ENCODE results near the gene KCTD7. TPM values are rescaled to one million over a fixed set of nuclear protein-coding genes. Genes with fewer than 3 reads are reported as not detected.
"Not testable (repeated sequence)": the region's sequence is repeated elsewhere in the genome, so short reads cannot be mapped to it uniquely, and the experiment has no call there.

The KCTD7 gene
- total RNA-seq, 1 donor from 2014 or later = 48.5 TPM

DNA sequence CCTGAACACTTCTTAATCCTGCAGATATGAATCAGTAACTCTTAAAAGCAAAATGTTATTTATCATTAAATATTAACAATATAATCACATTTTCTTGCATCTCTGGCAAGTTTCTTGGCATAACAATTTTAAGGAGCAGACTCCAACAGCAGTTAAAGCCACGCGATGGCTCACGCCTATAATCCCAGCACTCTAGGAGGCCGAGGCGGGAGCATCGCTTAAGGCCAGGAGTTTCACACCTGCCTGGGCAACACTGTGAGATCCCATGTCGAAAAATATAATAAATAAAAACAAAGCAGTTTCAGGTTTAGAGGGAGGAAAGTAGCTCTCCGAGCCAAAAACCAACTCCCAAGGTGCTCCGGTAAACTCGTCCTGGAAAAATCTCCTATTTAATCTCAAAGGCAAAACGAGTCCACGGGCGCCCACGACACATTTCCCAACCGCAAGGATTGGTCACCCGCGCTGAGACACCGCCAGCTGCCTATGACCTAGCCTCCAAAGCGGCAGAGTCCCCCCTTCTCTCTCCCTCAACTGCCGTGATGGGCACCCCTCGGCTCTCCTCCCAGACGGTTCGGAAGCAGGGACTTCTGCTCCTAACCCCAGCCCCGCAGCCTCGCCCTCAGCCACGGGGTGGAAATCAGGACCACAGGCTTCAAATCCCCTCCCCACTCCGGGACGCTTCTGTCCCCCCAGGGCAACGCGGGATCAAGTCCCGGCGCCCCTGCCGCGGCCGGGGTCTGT is 37.5 kb upstream of the KCTD7 start:
- not testable (repeated sequence) for H3K27me3 Mint-ChIP-seq (ENCODE audit: unreplicated experiment); H3K36me3 Mint-ChIP-seq (ENCODE audit: unreplicated experiment); H3K9me3 Mint-ChIP-seq (ENCODE audit: unreplicated experiment)
- Mint-ChIP-seq H3K4me1 (ENCODE audit: low read depth, unreplicated experiment) (peaks cover 18% of the 10 kb centered on the region), H3K27ac (ENCODE audit: unreplicated experiment) (peak overlapping the region; percentile 88), H3K4me3 (ENCODE audit: unreplicated experiment) (peak overlapping the region; percentile 95)
- peak; percentile 41 for DNase-seq

DNA sequence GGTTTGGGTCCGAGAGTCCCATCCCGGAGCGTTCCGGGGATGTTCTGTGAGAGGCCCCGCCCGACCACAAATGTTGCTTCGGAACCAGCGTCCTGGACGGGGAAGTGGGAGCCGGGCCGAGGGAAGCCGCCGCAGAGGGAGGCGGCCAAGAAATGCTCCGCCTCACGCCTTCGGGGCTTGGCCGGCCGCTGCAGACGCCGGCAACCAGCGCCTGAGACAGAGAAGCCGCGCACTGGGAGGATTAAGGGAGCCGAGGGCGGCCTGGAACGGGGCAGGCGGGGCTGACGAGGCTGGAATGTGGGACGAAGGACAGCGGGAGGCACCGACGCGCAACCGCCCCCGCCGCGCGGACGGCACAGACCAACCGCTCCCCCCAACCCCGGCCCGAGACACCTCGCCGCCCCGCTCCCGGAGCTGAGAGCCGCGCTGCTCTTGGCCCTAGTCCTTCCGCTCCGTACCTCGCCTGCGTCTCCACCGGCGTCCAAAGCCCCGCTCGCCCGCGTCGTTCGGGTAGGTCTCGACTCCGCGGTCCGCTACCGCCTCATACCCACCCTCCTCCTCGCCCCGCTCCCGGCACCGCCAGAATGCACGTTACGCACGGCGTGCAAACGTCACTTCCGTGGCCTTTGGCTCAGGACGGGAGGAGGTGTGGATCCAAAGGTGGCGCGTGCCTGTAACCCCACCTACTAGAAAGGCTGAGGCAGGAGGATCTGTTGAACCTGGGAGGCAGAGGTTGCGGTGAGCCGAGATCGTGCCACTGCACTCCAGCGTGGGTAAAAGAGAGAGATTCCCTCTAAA is 36.7 kb upstream of the KCTD7 start:
- peaks cover 18% of the 10 kb centered on the region for H3K4me1 Mint-ChIP-seq (ENCODE audit: low read depth, unreplicated experiment)
- DNase-seq = peak; percentile 90
- no peaks in the 10 kb centered on the region for H3K36me3 Mint-ChIP-seq (ENCODE audit: unreplicated experiment)
- H3K9me3 Mint-ChIP-seq (ENCODE audit: unreplicated experiment) = peaks cover 8% of the 10 kb centered on the region
- H3K27me3 Mint-ChIP-seq (ENCODE audit: unreplicated experiment) = peaks cover 6% of the 10 kb centered on the region
- peak overlapping the region; percentile 88 for H3K27ac Mint-ChIP-seq (ENCODE audit: unreplicated experiment)
- TF ChIP-seq, protein P1, sequence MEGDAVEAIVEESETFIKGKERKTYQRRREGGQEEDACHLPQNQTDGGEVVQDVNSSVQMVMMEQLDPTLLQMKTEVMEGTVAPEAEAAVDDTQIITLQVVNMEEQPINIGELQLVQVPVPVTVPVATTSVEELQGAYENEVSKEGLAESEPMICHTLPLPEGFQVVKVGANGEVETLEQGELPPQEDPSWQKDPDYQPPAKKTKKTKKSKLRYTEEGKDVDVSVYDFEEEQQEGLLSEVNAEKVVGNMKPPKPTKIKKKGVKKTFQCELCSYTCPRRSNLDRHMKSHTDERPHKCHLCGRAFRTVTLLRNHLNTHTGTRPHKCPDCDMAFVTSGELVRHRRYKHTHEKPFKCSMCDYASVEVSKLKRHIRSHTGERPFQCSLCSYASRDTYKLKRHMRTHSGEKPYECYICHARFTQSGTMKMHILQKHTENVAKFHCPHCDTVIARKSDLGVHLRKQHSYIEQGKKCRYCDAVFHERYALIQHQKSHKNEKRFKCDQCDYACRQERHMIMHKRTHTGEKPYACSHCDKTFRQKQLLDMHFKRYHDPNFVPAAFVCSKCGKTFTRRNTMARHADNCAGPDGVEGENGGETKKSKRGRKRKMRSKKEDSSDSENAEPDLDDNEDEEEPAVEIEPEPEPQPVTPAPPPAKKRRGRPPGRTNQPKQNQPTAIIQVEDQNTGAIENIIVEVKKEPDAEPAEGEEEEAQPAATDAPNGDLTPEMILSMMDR (IDR thresholded peaks at IDR 0.05; ENCODE audit: partially characterized antibody, unreplicated experiment) = no peak
- H3K4me3 Mint-ChIP-seq (ENCODE audit: unreplicated experiment) = peak overlapping the region; percentile 95

DNA sequence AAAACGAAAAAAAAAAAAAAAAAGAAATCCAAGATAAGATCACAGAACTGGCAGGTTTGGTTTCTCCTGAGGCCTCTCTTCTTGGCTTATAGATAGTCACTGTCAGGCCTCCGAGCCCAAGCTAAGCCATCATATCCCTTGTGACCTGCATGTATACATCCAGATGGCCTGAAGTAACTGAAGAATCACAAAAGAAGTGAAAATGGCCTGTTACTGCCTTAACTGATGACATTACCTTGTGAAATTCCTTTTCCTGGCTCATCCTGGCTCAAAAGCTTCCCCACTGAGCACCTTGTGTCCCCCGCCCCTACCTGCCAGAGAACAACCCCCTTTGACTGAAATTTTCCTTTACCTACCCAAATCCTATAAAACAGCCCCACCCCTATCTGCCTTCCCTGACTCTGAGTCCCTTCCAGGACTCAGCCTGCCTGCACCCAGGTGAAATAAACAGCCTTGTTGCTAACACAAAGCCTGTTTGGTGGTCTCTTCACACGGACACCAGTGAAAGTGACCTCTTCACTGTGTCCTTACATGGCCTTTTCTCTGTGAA is 36.0 kb upstream of the KCTD7 start:
- H3K36me3 Mint-ChIP-seq (ENCODE audit: unreplicated experiment); H3K27me3 Mint-ChIP-seq (ENCODE audit: unreplicated experiment); DNase-seq; H3K9me3 Mint-ChIP-seq (ENCODE audit: unreplicated experiment): not testable (repeated sequence)
- Mint-ChIP-seq H3K4me3 (ENCODE audit: unreplicated experiment) (peak overlapping the region; percentile 95), H3K27ac (ENCODE audit: unreplicated experiment) (peak overlapping the region; percentile 88), H3K4me1 (ENCODE audit: low read depth, unreplicated experiment) (peaks cover 18% of the 10 kb centered on the region)

DNA sequence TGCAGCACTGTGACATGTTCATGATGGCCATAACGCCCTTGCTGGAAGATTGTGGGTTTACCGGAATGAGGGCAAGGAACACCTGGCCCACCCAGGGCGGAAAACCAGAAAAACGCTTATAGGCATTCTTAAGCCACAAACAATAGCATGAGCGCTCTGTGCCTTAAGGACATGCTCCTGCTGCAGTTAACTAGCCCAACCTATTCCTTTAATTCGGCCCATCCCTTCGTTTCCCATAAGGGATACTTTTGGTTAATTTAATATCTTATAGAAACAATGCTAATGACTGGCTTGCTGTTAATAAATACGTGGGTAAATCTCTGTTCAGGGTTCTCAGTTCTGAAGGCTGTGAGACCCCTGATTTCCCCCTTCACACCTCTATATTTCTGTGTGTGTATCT is 34.6 kb upstream of the KCTD7 start:
- H3K4me1 Mint-ChIP-seq (ENCODE audit: low read depth, unreplicated experiment) = peaks cover 13% of the 10 kb centered on the region
- not testable (repeated sequence) for DNase-seq

DNA sequence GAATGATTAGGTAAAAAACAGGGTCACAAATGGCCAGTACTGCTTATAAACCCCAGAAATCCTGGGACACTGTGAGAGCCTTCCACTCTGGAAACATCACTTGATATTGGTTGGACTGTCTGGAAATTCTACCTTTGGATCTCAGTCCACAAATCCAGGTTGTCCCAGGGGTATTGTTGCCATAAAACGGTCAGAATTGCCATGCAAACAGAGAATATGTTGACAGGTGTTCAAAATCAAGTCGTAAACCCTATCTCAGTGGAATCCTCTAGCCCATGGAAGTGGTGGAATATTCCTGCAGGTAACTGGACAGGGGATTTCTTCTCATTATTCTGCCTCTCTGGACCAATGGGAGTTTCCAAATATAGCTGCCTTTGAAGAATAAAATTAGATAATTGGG is 31.2 kb upstream of the KCTD7 start:
- no peaks in the 10 kb centered on the region for H3K36me3 Mint-ChIP-seq (ENCODE audit: unreplicated experiment)
- H3K4me3 Mint-ChIP-seq (ENCODE audit: unreplicated experiment) = no peak overlapping the region
- no peak for DNase-seq
- peaks cover 8% of the 10 kb centered on the region for H3K9me3 Mint-ChIP-seq (ENCODE audit: unreplicated experiment)
- H3K4me1 Mint-ChIP-seq (ENCODE audit: low read depth, unreplicated experiment) = peaks cover 5% of the 10 kb centered on the region
- TF ChIP-seq, protein P1 (IDR thresholded peaks at IDR 0.05; ENCODE audit: partially characterized antibody, unreplicated experiment) = no peak
- H3K27me3 Mint-ChIP-seq (ENCODE audit: unreplicated experiment) = peaks cover 6% of the 10 kb centered on the region
- no peak overlapping the region for H3K27ac Mint-ChIP-seq (ENCODE audit: unreplicated experiment)

More for the DNA sequence above, 34.6 kb upstream of the KCTD7 start:
- not testable (repeated sequence) for H3K9me3 Mint-ChIP-seq (ENCODE audit: unreplicated experiment); H3K27me3 Mint-ChIP-seq (ENCODE audit: unreplicated experiment); H3K36me3 Mint-ChIP-seq (ENCODE audit: unreplicated experiment); H3K27ac Mint-ChIP-seq (ENCODE audit: unreplicated experiment); H3K4me3 Mint-ChIP-seq (ENCODE audit: unreplicated experiment)

DNA sequence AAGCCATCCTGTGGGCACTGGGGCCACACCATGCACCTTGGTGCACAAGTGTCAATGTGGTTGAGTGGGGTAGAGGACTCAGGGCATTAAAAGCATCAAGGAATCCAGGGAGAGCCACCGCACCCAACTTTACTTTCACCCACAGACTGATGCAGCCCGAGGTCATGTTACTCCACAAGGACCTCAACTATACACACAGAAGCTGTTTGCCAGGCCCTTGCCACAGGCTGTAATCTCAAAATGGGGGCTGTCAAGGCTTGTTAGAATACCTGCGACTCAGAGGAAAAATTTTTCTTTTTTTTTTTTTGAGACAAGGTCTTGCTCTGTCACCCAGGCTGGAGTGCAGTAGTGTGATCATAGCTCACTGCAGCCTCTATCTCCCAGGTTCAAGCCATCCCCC is 26.5 kb upstream of the KCTD7 start:
- Mint-ChIP-seq H3K27me3 (ENCODE audit: unreplicated experiment) (peaks cover 2% of the 10 kb centered on the region), H3K27ac (ENCODE audit: unreplicated experiment) (no peak overlapping the region), H3K36me3 (ENCODE audit: unreplicated experiment) (no peaks in the 10 kb centered on the region), H3K9me3 (ENCODE audit: unreplicated experiment) (peaks cover 3% of the 10 kb centered on the region), H3K4me3 (ENCODE audit: unreplicated experiment) (no peak overlapping the region), H3K4me1 (ENCODE audit: low read depth, unreplicated experiment) (no peaks in the 10 kb centered on the region)
- DNase-seq = no peak
- TF ChIP-seq, protein P1 (IDR thresholded peaks at IDR 0.05; ENCODE audit: partially characterized antibody, unreplicated experiment) = no peak

All from glutamatergic neuron (in vitro differentiated cells).